Measurements from ENCODE around the gene TRIP12. TPM values are rescaled to one million over a fixed set of nuclear protein-coding genes. Genes with fewer than 3 reads are reported as not detected.
"Not testable (repeated sequence)": the region's sequence is repeated elsewhere in the genome, so short reads cannot be mapped to it uniquely, and the experiment has no call there.

Gene TRIP12
- total RNA-seq, 2 experiments from 2014 or later, result 188 to 190 TPM

- H3K27me3 Mint-ChIP-seq (ENCODE audit: low read depth), result no peaks in the 10 kb centered on the region
- no peak overlapping the region for H3K27ac Mint-ChIP-seq
- no peak overlapping the region for H3K4me3 Mint-ChIP-seq
- peaks cover 21% of the 10 kb centered on the region for H3K9me3 Mint-ChIP-seq
- peaks cover 4% of the 10 kb centered on the region for H3K36me3 Mint-ChIP-seq (ENCODE audit: low read depth)
- intact Hi-C loops (cut with micrococcal nuclease), result no loop called here
- H3K4me1 Mint-ChIP-seq (ENCODE audit: low read depth), result no peaks in the 10 kb centered on the region
- CTCF ChIA-PET, result no interaction called here
- DNase-seq, result no peak
Measured at GRCh38 chr2:229734410-229734809, 187.4 kb downstream of the TRIP12 start.

DNA sequence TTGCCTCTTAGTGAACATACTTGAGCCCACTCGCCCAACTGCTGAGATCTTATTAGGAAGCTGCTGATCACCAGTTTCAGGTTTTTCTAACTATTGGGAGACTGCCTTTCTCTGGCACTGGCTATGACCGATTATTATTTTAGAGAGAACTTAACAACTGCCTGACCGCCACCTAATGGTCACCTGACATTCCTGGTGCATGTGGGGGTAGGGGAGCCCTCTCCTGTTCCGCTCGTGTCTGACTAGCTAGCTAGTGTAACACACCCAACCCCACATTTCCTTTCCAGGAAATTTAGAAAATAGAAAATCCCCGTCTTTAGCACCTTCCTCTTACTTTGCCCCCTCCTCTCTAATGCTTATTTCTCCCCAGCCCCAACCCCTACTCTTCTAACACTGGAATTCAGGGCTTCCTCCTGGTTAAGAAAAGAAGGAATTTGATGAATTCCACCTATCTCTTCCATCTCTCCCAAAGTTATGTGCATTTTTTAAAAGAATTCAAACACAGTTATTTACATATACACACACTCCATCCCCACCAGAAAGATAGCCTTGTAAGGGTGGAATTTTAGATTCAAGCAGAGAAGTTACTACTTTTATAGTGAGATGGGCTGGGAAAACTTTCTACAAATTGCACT is 188.1 kb downstream of the TRIP12 start:
- H3K4me1 Mint-ChIP-seq (ENCODE audit: low read depth), result no peaks in the 10 kb centered on the region
- no peak for DNase-seq
- no peak overlapping the region for H3K27ac Mint-ChIP-seq
- no peak overlapping the region for H3K4me3 Mint-ChIP-seq
- H3K36me3 Mint-ChIP-seq (ENCODE audit: low read depth), result no peaks in the 10 kb centered on the region
- H3K9me3 Mint-ChIP-seq, result peaks cover 16% of the 10 kb centered on the region
- intact Hi-C loops (cut with micrococcal nuclease), result no loop called here
- CTCF ChIA-PET, result no interaction called here
- no peaks in the 10 kb centered on the region for H3K27me3 Mint-ChIP-seq (ENCODE audit: low read depth)

DNA sequence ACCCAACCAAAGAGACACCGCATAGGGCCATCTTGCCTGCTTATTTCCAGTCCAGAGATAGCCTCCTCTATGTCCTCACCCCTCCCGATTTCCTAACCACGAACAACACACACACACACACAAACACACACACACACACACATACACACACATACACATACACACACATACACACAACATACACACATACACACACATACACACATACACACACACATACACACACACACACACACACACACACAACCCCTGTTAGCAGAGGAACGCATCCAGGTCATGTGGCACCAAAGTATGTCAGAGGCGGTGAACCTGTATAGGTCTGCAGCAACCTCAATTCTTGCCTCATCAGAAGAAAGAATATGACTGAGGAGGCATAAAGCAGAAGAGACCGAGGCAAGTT is 188.9 kb downstream of the TRIP12 start:
- CTCF ChIA-PET, result no interaction called here
- Mint-ChIP-seq H3K27me3 (ENCODE audit: low read depth) (no peaks in the 10 kb centered on the region), H3K36me3 (ENCODE audit: low read depth) (no peaks in the 10 kb centered on the region), H3K27ac (no peak overlapping the region), H3K4me3 (no peak overlapping the region), H3K9me3 (peaks cover 11% of the 10 kb centered on the region), H3K4me1 (ENCODE audit: low read depth) (no peaks in the 10 kb centered on the region)
- no peak for DNase-seq
- intact Hi-C loops (cut with micrococcal nuclease), result no loop called here

GRCh38 chr2:229731916-229732315 is 189.9 kb downstream of the TRIP12 start:
- Mint-ChIP-seq H3K27me3 (ENCODE audit: low read depth) (no peaks in the 10 kb centered on the region), H3K36me3 (ENCODE audit: low read depth) (no peaks in the 10 kb centered on the region), H3K4me1 (ENCODE audit: low read depth) (no peaks in the 10 kb centered on the region), H3K9me3 (peaks cover 2% of the 10 kb centered on the region), H3K27ac (no peak overlapping the region), H3K4me3 (no peak overlapping the region)
- intact Hi-C loops (cut with micrococcal nuclease), result no loop called here
- no peak for DNase-seq
- CTCF ChIA-PET, result no interaction called here

GRCh38 chr2:229731363-229731762 is 190.4 kb downstream of the TRIP12 start:
- intact Hi-C loops (cut with micrococcal nuclease), result no loop called here
- no peak for DNase-seq
- Mint-ChIP-seq H3K27me3 (ENCODE audit: low read depth) (no peaks in the 10 kb centered on the region), H3K4me3 (no peak overlapping the region), H3K36me3 (ENCODE audit: low read depth) (no peaks in the 10 kb centered on the region), H3K4me1 (ENCODE audit: low read depth) (no peaks in the 10 kb centered on the region), H3K9me3 (no peaks in the 10 kb centered on the region), H3K27ac (no peak overlapping the region)
- CTCF ChIA-PET, result interaction anchor here (0.7 kb wide), 1 partner anchor 1840 kb away, joined by 3 read pairs; no protein-coding TSS in a partner anchor

DNA sequence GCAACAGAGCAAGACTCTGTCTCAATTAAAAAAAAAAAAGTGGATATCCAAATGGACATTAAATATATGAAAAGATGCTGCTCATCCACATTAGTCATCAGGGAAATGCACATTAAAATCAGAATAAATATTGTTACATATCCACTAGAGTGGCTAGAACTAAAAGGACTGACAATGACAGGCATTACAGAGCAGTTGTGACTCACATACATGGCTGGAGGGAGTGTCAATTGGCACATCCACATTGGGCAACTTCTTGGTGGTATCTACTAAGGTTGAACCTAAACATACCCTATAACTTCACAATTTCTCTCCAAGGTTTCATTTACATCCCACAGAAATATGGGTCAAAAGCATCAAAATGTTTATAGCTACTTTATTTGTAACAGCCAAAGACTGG is 193.4 kb downstream of the TRIP12 start:
- DNase-seq, result no peak
- intact Hi-C loops (cut with micrococcal nuclease), result no loop called here
- CTCF ChIA-PET, result no interaction called here

DNA sequence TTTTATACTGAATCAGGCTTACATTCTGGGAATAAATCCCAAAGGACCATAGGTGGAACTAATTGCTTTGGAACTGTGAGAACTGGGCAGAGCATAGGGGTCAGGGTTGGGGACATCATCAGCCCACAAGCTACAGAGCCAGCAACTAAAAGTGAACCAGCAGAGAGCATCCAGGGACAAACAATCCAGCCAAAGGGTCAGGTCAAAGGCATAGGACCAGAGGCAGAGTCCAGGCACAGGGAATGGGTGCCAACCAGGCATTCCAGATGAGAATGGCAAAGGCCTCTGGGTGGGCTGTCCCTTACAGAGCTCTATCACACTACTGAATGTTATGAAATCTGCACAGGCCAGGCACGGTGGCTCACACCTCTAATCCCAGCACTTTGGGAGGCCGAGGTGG is 195.2 kb downstream of the TRIP12 start:
- Mint-ChIP-seq H3K27ac (no peak overlapping the region), H3K36me3 (ENCODE audit: low read depth) (no peaks in the 10 kb centered on the region), H3K27me3 (ENCODE audit: low read depth) (no peaks in the 10 kb centered on the region), H3K4me3 (no peak overlapping the region), H3K9me3 (no peaks in the 10 kb centered on the region), H3K4me1 (ENCODE audit: low read depth) (peaks cover 2% of the 10 kb centered on the region)
- CTCF ChIA-PET, result interaction anchor here (0.6 to 1.3 kb wide), 2 partner anchors 11 to 14 kb away, joined by 3 to 5 read pairs; no protein-coding TSS in a partner anchor
- DNase-seq, result no peak
- intact Hi-C loops (cut with micrococcal nuclease), result no loop called here

More for the DNA sequence above, 193.4 kb downstream of the TRIP12 start:
- Mint-ChIP-seq H3K9me3 (no peaks in the 10 kb centered on the region), H3K36me3 (ENCODE audit: low read depth) (no peaks in the 10 kb centered on the region), H3K4me1 (ENCODE audit: low read depth) (peaks cover 2% of the 10 kb centered on the region), H3K4me3 (no peak overlapping the region), H3K27me3 (ENCODE audit: low read depth) (no peaks in the 10 kb centered on the region), H3K27ac (no peak overlapping the region)

GRCh38 chr2:229725716-229726574 is 195.9 kb downstream of the TRIP12 start:
- no peaks in the 10 kb centered on the region for H3K9me3 Mint-ChIP-seq
- CTCF ChIA-PET, result interaction anchor here (0.5 to 1.3 kb wide), 3 partner anchors 9 to 19 kb away, joined by 3 to 5 read pairs (median 5); no protein-coding TSS in a partner anchor
- intact Hi-C loops (cut with micrococcal nuclease), result no loop called here
- H3K36me3 Mint-ChIP-seq (ENCODE audit: low read depth), result no peaks in the 10 kb centered on the region
- no peaks in the 10 kb centered on the region for H3K27me3 Mint-ChIP-seq (ENCODE audit: low read depth)
- H3K4me3 Mint-ChIP-seq, result no peak overlapping the region
- H3K27ac Mint-ChIP-seq, result no peak overlapping the region
- peaks cover 2% of the 10 kb centered on the region for H3K4me1 Mint-ChIP-seq (ENCODE audit: low read depth)
- no peak for DNase-seq

DNA sequence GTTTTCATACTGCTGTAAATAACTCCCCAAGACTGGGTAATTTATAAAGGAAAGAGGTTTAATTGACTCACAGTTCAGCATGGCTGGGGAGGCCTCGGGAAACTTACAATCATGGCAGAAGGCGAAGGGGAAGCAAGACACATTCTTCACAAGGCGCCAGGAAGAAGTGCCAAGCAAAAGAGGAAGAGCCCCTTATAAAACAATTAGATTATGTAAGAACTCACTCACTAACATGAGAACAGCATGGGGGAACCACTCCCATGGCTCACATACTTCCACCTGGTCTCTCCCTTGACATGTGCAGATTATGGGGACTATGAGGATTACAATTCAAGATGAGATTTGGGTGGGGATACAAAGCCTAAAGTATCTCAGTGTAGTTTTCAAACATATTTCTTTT is 198.6 kb downstream of the TRIP12 start:
- DNase-seq; H3K4me3 Mint-ChIP-seq; intact Hi-C loops (cut with micrococcal nuclease); CTCF ChIA-PET; H3K9me3 Mint-ChIP-seq; H3K27ac Mint-ChIP-seq; H3K36me3 Mint-ChIP-seq (ENCODE audit: low read depth); H3K27me3 Mint-ChIP-seq (ENCODE audit: low read depth); H3K4me1 Mint-ChIP-seq (ENCODE audit: low read depth): not testable (repeated sequence)

GRCh38 chr2:229719926-229720647 is 201.7 kb downstream of the TRIP12 start:
- Mint-ChIP-seq H3K36me3 (ENCODE audit: low read depth) (no peaks in the 10 kb centered on the region), H3K9me3 (no peaks in the 10 kb centered on the region), H3K4me1 (ENCODE audit: low read depth) (peaks cover 7% of the 10 kb centered on the region), H3K27me3 (ENCODE audit: low read depth) (peaks cover 22% of the 10 kb centered on the region), H3K27ac (no peak overlapping the region), H3K4me3 (no peak overlapping the region)
- CTCF ChIA-PET, result interaction anchor here (0.6 kb wide), 1 partner anchor 1429 kb away, joined by 3 read pairs; no protein-coding TSS in a partner anchor
- no peak for DNase-seq
- intact Hi-C loops (cut with micrococcal nuclease), result loop anchor here (5.0 to 10.0 kb wide), 5 partner anchors 288 to 1828 kb away; no protein-coding TSS in a partner anchor

- H3K4me3 Mint-ChIP-seq, result no peak overlapping the region
- intact Hi-C loops (cut with micrococcal nuclease), result loop anchor here (5.0 to 10.0 kb wide), 5 partner anchors 286 to 1826 kb away; no protein-coding TSS in a partner anchor
- no peaks in the 10 kb centered on the region for H3K36me3 Mint-ChIP-seq (ENCODE audit: low read depth)
- DNase-seq, result no peak
- H3K27ac Mint-ChIP-seq, result no peak overlapping the region
- no peaks in the 10 kb centered on the region for H3K9me3 Mint-ChIP-seq
- peaks cover 9% of the 10 kb centered on the region for H3K4me1 Mint-ChIP-seq (ENCODE audit: low read depth)
- CTCF ChIA-PET, result no interaction called here
- peaks cover 29% of the 10 kb centered on the region for H3K27me3 Mint-ChIP-seq (ENCODE audit: low read depth)
Measured at GRCh38 chr2:229718057-229718456, 203.8 kb downstream of the TRIP12 start.

DNA sequence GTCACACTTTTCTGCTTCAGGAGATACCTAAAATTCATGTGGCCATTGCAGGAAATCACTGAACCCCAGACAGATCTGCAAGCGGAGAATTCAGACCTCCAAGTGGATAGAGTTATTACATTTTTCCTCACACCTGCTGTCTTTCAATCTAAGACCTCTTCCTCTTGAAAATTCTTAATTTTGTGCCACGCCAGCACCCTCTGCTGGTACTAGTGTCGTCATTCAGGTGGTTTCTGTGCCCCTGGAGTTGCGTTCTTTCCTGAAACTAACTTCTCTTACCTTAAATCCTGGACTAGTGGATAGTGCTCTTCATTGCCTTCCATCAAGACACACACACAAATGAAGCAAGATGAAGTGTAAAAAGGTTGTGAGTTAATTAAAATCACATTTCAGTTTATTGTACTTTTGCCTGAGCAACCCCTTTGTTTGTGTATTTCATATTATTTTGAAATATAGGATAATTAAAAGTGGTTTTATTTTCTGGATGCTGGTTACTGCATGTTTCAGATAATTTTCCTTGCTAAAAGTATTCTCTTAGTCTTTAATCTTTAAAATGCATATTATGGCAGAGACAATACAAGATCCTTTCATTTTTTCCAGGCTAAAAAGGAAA is 205.8 kb downstream of the TRIP12 start:
- DNase-seq, result peak; percentile 70
- H3K4me1 Mint-ChIP-seq (ENCODE audit: low read depth), result peaks cover 11% of the 10 kb centered on the region
- H3K4me3 Mint-ChIP-seq, result no peak overlapping the region
- CTCF ChIA-PET, result interaction anchor here (0.6 to 2.0 kb wide), 4 partner anchors 9 to 195 kb away, joined by 3 to 5 read pairs (median 4); no protein-coding TSS in a partner anchor
- intact Hi-C loops (cut with micrococcal nuclease), result loop anchor here (2.0 to 10.0 kb wide), 6 partner anchors 207 to 1824 kb away; partner anchors contain the start of genes FBXO36 and TRIP12
- no peaks in the 10 kb centered on the region for H3K9me3 Mint-ChIP-seq
- peaks cover 50% of the 10 kb centered on the region for H3K27me3 Mint-ChIP-seq (ENCODE audit: low read depth)
- no peak overlapping the region for H3K27ac Mint-ChIP-seq
- no peaks in the 10 kb centered on the region for H3K36me3 Mint-ChIP-seq (ENCODE audit: low read depth)

All from activated naive CD4-positive, alpha-beta T cell treated with anti-CD3 and anti-CD28 coated beads for 36 hours (primary cell).